HG03469 (cell line): ENCODE measurements around the gene SMARCC1.

Experiments used
- ATAC-seq: cut with Tn5 transposase; IDR thresholded peaks from one replicate; pipeline ENCODE4 v1.9.1; 2021; ENCODE audit warnings: mild to moderate bottlenecking, moderate library complexity, moderate number of reproducible peaks; ENCODE audit not compliant: unreplicated experiment

Gene SMARCC1

GRCh38 chr3:47565734-47566550 lies 215.8 kb downstream of the SMARCC1 start:
- ATAC-seq = no peak

GRCh38 chr3:47556351-47556750 lies 225.3 kb downstream of the SMARCC1 start:
- ATAC-seq = no peak

GRCh38 chr3:47554335-47554734 lies 227.4 kb downstream of the SMARCC1 start:
- ATAC-seq = no peak

GRCh38 chr3:47553407-47553806 lies 228.3 kb downstream of the SMARCC1 start:
- no peak for ATAC-seq

- no peak for ATAC-seq
Observed at GRCh38 chr3:47542471-47543173, 239.1 kb downstream of the SMARCC1 start.

- no peak for ATAC-seq
Observed at GRCh38 chr3:47541583-47542108, 240.0 kb downstream of the SMARCC1 start.

GRCh38 chr3:47540281-47540680 lies 241.4 kb downstream of the SMARCC1 start:
- ATAC-seq = no peak

GRCh38 chr3:47536967-47537366 lies 244.7 kb downstream of the SMARCC1 start:
- ATAC-seq = no peak

- no peak for ATAC-seq
Observed at GRCh38 chr3:47536221-47536891, 245.3 kb downstream of the SMARCC1 start.
